Right kidney (tissue), 9 donors: ENCODE results near the gene BAG3.
"Not testable (repeated sequence)": the region's sequence is repeated elsewhere in the genome, so short reads cannot be mapped to it uniquely, and the experiment has no call there.

Experiments
- DNase-seq: peaks from one replicate; pipeline ENCODE4 v3.0.0-alpha.2; 2016
- long read RNA-seq, 8 donors: transcript quantifications; one replicate each; lab custom pipeline, GENCODE V29; 2026

BAG3 gene
- long read RNA-seq, donor 1, transcript BAG3-201 (4 exons, 2,571 nt), result major isoform, 6 of 12 reads
- long read RNA-seq, donor 1, partial matches to known transcripts, result 6 of 12 reads
- long read RNA-seq, donor 1, other reads (novel, unspliced or antisense), result 0 of 12 reads
- long read RNA-seq, donor 2, partial matches to known transcripts, result 0 of 2 reads
- long read RNA-seq, donor 2, other reads (novel, unspliced or antisense), result 0 of 2 reads
- long read RNA-seq, donor 3, transcript BAG3-201 (4 exons, 2,571 nt), result major isoform, 5 of 5 reads
- long read RNA-seq, donor 3, partial matches to known transcripts, result 0 of 5 reads
- long read RNA-seq, donor 3, other reads (novel, unspliced or antisense), result 0 of 5 reads
- long read RNA-seq, donor 4, transcript BAG3-201 (4 exons, 2,571 nt), result major isoform, 8 of 27 reads
- long read RNA-seq, donor 4, partial matches to known transcripts, result 19 of 27 reads
- long read RNA-seq, donor 4, other reads (novel, unspliced or antisense), result 0 of 27 reads
- long read RNA-seq, donor 5, partial matches to known transcripts, result 13 of 17 reads
- long read RNA-seq, donor 5, other reads (novel, unspliced or antisense), result 0 of 17 reads
- long read RNA-seq, donor 6, transcript BAG3-201 (4 exons, 2,571 nt), result major isoform, 5 of 58 reads
- long read RNA-seq, donor 6, partial matches to known transcripts, result 53 of 58 reads
- long read RNA-seq, donor 6, other reads (novel, unspliced or antisense), result 0 of 58 reads
- long read RNA-seq, donor 7, transcript BAG3-201 (4 exons, 2,571 nt), result major isoform, 7 of 93 reads
- long read RNA-seq, donor 7, partial matches to known transcripts, result 86 of 93 reads
- long read RNA-seq, donor 7, other reads (novel, unspliced or antisense), result 0 of 93 reads
- long read RNA-seq, donor 8, partial matches to known transcripts, result 44 of 48 reads
- long read RNA-seq, donor 8, other reads (novel, unspliced or antisense), result 0 of 48 reads

GRCh38 chr10:119650692-119651513, at the start of gene BAG3:
TSS of gene BAG3 (plus strand) at chr10:119651380. CDS start at chr10:119651676, 296 bp downstream.
- DNase-seq, result peak; percentile 93

- no peak for DNase-seq
Measured at GRCh38 chr10:119602241-119603095, 48.7 kb upstream of the BAG3 start.

- DNase-seq, result no peak
Measured at GRCh38 chr10:119604468-119604867, 46.7 kb upstream of the BAG3 start.

- peak; percentile 41 for DNase-seq
Measured at GRCh38 chr10:119608316-119609155, 42.6 kb upstream of the BAG3 start.

GRCh38 chr10:119609516-119609915, 41.7 kb upstream of the BAG3 start:
- no peak for DNase-seq

DNA sequence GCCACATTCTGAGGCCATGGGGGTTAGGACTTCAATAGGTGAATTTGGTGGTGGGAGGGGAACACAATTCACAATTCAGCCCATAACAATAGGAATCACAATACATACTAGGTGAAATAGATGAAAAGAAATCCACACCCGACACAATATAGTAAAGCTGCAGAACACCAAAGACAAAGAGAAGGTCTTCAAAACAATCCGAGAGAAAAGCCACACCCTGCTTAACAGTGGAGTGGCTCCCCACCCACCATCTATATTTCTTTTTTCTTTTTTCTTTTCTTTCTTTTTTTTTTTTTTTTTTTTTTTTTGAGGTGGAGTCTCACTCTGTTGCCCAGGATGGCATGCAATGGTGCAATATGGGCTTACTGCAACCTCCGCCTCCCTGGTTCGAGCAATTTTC, 39.7 kb upstream of the BAG3 start:
- no peak for DNase-seq

- no peak for DNase-seq
Measured at GRCh38 chr10:119613741-119614140, 37.4 kb upstream of the BAG3 start.

- no peak for DNase-seq
Measured at GRCh38 chr10:119614686-119615085, 36.5 kb upstream of the BAG3 start.

- DNase-seq, result no peak
Measured at GRCh38 chr10:119616882-119617570, 34.2 kb upstream of the BAG3 start.

- DNase-seq, result no peak
Measured at GRCh38 chr10:119619215-119619614, 32.0 kb upstream of the BAG3 start.

GRCh38 chr10:119619811-119620210, 31.4 kb upstream of the BAG3 start:
- DNase-seq, result not testable (repeated sequence)

- no peak for DNase-seq
Measured at GRCh38 chr10:119620241-119621077, 30.7 kb upstream of the BAG3 start.

GRCh38 chr10:119621078-119621384, 30.1 kb upstream of the BAG3 start:
- no peak for DNase-seq

DNA sequence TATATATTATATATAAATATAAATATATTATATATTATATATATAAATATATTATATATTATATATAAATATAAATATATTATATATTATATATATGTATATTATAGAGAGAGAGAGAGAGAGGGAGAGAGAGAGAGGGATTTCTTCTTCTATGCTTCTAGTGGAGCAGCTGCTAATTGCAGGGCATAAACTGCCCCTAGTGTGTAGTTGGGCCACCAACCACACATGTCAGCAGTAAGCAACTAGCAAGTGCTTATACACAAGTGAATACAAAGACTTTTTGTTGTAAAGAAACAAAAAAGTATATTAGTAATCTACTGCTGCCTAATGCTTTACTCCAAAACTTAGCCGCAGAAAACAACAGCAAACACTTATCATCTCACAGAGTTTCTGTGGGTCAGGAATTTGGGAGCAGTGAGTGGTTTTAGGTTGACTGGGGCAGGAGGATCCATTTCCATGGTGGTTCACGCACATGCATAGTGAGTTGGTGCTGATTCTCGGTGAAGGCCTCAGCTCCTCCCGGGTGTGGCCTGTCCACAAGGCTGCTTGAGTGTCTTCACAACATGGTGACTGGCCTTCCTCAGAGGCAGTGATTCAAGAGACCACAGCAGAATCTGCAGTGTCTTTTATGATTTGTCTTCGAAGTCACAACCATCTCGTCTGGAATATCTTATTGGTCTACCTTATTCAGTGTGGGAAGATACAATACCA, 25.5 kb upstream of the BAG3 start:
- no peak for DNase-seq

GRCh38 chr10:119630300-119630699, 20.9 kb upstream of the BAG3 start:
- DNase-seq, result no peak

- DNase-seq, result no peak
Measured at GRCh38 chr10:119633538-119634218, 17.5 kb upstream of the BAG3 start.

DNA sequence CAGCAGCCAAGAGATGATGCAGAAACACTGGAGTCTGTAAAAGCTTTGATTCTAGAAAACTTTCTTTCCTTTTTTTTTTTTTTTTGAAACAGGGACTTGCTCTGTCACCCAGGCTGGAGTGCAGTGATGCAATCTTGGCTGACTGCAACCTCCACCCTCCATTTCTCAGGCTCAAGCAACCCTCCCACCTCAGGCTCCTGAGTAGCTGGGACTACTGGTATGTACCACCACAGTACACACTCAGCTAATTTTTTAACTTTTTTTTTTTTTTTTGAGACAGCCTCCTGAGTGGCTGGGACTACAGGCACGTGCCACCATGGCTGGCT, 17.0 kb upstream of the BAG3 start:
- no peak for DNase-seq

- DNase-seq, result no peak
Measured at GRCh38 chr10:119637631-119638030, 13.5 kb upstream of the BAG3 start.
